Mucosa of descending colon (tissue), 3 donors: ENCODE results near the gene SUSD3. TPM values are rescaled to one million over a fixed set of nuclear protein-coding genes. Genes with fewer than 3 reads are reported as not detected.
A peak's percentile ranks its signal among the peaks of the same experiment; 100 is the strongest.

Experiments
- ATAC-seq: fragments of 200-7000 bp; cut with Tn5 transposase; one replicate; pipeline ENCODE4 v1.9.1; 2020; ENCODE audit warnings: mild to moderate bottlenecking, moderate library complexity
- DNase-seq, 3 donors: peaks; one replicate each; pipeline ENCODE4 v3.0.0-alpha.2; 2020
- H3K36me3 ChIP-seq: fragments of 200-600 bp; one replicate; pipeline ENCODE4 v1.8.0; 2021; ENCODE audit warnings: low read depth, mild to moderate bottlenecking
- H3K4me1 ChIP-seq: fragments of 200-600 bp; one replicate; pipeline ENCODE4 v1.8.0; 2021; ENCODE audit warnings: low read depth, mild to moderate bottlenecking
- H3K4me3 ChIP-seq: fragments of 200-600 bp; one replicate; pipeline ENCODE4 v1.8.0; 2021; ENCODE audit warnings: mild to moderate bottlenecking
- H3K9me3 ChIP-seq: fragments of 200-600 bp; one replicate; pipeline ENCODE4 v1.8.0; 2021; ENCODE audit warnings: mild to moderate bottlenecking
- intact Hi-C, 2 donors: fragments of 100-400 bp; cut with DNase I in 1 of 2; cut with micrococcal nuclease in 1 of 2; formaldehyde crosslinking; loops; one replicate each; pipeline versions ENCODE4 v1.11.0 to v1.11.1; 2022; cut with DNase I, micrococcal nuclease
- total RNA-seq, 3 donors: library from RNA; stranded (reverse); fragmentation: NEBNext Ultra II Directional in 2 of 3; extraction: Animal tissue kit (Norgen Biotek cat#: 25700) in 2 of 3; gene quantifications; one replicate each; pipeline versions ENCODE4 v1.2.1 to v1.2.4, GENCODE V29; 2021 to 2023
- TF ChIP-seq, protein P1 (sequence below): fragments of 200-600 bp; IDR thresholded peaks from one replicate; pipeline ENCODE4 v1.8.0; 2022; ENCODE audit warnings: antibody characterized with exemption, mild to moderate bottlenecking
- donor health status: DM: no; HTN: no; CAD: no; lungs with moderate emphysema.
- donor health status: DM: no; HTN: no; CAD: no.
- donor health status: DM: no; HTN: yes; CAD: no.

SUSD3 gene
- total RNA-seq, 3 donors from 2014 or later, result 1.2 to 2.5 (median 1.8) TPM

DNA sequence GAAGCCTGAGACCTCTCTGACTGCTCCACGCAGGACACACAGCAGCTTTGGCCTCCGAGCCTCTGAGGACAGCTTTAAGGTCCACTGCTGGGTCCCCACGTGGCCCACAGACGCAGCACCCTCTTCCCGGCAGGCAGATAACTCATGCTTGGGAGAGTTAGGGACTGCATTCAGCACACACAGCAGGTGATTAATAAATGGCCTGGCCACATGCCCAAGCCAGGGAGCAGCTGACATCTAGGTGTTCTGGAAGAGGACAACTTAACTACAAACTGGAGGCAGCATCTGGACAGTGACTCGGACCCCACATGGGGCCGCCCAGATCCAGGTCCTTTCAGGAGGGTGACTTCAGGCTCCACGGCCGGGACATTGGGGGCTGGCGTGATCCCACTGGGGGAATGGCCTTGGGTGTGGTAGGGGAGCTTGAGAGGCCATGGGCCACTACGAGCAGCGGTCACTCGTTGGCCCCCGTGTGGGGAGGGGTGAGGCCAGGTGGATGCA, 64.3 kb downstream of the SUSD3 start:
- peak in 2 of 3 donors; percentile 18 to 44 for DNase-seq

DNA sequence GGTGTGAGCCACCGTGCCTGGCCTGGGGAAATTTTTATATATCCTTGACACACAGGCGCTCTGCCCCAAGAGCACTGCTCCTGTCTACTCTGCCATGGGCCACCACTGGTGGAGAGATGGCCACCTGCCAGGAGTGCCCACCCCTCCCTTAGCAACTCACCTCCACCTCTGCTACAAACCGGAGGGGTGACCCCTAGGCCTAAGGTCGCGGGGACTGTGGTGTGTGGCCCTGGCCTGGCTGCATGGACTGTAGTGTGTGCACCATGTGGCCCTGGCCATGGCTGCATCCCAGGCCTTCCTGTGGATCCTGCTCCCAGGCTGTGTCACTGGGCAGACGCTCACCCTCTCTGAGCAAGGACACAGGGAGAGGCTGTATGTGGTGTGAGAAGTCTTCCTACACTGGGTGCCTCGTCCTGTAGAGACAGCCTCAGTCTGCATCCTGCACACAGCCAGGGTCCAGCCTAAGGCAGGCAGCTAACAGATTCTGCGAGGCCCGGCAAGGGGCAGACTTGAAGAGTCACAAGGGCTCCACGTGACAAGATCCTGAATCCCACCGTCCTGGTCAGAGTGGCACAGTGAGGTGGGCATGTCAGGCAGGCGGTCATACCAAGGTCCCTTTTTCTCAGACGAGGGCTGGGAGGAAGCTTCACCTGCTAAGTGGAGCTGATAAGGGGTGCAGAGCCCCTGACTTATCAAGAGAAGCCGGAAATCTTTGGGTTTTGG, 65.2 kb downstream of the SUSD3 start:
- Histone ChIP-seq H3K4me3 (no peak overlapping the region), H3K4me1 (no peaks in the 10 kb centered on the region), H3K9me3 (no peaks in the 10 kb centered on the region), H3K36me3 (no peaks in the 10 kb centered on the region)
- DNase-seq (peak in 2 of 3 donors; percentile 22 to 51), ATAC-seq (no peak)
- intact Hi-C loops, result no loop called here
- TF ChIP-seq, protein P1, sequence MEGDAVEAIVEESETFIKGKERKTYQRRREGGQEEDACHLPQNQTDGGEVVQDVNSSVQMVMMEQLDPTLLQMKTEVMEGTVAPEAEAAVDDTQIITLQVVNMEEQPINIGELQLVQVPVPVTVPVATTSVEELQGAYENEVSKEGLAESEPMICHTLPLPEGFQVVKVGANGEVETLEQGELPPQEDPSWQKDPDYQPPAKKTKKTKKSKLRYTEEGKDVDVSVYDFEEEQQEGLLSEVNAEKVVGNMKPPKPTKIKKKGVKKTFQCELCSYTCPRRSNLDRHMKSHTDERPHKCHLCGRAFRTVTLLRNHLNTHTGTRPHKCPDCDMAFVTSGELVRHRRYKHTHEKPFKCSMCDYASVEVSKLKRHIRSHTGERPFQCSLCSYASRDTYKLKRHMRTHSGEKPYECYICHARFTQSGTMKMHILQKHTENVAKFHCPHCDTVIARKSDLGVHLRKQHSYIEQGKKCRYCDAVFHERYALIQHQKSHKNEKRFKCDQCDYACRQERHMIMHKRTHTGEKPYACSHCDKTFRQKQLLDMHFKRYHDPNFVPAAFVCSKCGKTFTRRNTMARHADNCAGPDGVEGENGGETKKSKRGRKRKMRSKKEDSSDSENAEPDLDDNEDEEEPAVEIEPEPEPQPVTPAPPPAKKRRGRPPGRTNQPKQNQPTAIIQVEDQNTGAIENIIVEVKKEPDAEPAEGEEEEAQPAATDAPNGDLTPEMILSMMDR, result no peak

More for the DNA sequence above, 64.3 kb downstream of the SUSD3 start:
- H3K4me3 ChIP-seq, result no peak overlapping the region
- H3K9me3 ChIP-seq, result no peaks in the 10 kb centered on the region
- H3K36me3 ChIP-seq, result no peaks in the 10 kb centered on the region
- H3K4me1 ChIP-seq, result no peaks in the 10 kb centered on the region
- no peak for ATAC-seq
- TF ChIP-seq, protein P1, result no peak
- intact Hi-C loops, result no loop called here

DNA sequence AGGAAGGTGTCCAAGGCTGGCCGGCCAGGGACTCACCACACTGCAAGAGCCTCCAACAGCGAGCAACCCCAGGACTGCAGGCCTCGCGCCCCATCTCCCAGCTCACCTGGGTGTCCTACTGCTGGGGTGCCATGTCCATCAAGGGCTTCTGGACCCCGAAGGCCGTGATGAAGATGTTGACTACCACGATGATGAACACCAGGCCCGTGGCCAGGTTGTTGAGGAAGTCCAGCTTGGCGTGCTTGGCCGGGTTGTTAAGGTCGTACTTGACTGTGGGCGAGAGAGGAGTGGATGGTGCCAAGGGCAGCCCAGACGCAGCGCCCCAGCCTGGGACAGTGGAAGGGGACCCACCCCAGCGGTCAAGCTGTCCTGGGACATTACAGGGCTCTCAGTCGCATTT, 66.3 kb downstream of the SUSD3 start:
- peak in 2 of 3 donors; percentile 21 to 45 for DNase-seq
- intact Hi-C loops, result no loop called here
- no peaks in the 10 kb centered on the region for H3K9me3 ChIP-seq
- H3K4me1 ChIP-seq, result no peaks in the 10 kb centered on the region
- TF ChIP-seq, protein P1, result no peak
- no peak overlapping the region for H3K4me3 ChIP-seq
- ATAC-seq, result no peak
- no peaks in the 10 kb centered on the region for H3K36me3 ChIP-seq

DNA sequence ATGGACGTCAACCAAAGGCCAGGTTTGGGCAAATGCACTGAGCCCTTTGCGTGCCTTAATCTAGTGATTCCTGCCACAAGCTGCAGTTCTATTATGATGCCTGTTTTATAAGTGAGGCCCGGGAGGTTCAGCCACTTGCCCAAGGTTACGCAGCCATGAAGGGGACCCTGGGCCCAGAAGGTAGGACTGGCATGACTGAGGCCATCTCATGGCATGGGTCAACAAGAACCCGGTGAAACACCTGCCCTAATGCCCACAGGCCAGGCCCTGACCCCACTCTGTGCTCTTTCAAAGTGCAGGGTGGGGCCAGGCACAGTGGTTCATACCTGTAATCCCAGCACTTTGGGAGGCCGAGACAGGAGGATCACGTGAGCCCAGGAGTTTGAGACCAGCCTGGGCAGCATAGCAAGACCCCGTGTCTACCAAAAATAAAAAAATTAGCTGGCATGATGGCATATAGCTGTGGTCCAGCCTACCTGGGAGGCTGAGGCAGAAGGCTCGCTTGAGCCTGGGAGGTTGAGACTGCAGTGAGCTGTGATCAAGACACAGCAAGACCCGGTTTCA, 66.9 kb downstream of the SUSD3 start:
- DNase-seq (peak in 2 of 3 donors; percentile 21), ATAC-seq (no peak)
- no peaks in the 10 kb centered on the region for H3K36me3 ChIP-seq
- no peaks in the 10 kb centered on the region for H3K4me1 ChIP-seq
- no peak overlapping the region for H3K4me3 ChIP-seq
- TF ChIP-seq, protein P1, result no peak
- intact Hi-C loops, result no loop called here
- H3K9me3 ChIP-seq, result no peaks in the 10 kb centered on the region

DNA sequence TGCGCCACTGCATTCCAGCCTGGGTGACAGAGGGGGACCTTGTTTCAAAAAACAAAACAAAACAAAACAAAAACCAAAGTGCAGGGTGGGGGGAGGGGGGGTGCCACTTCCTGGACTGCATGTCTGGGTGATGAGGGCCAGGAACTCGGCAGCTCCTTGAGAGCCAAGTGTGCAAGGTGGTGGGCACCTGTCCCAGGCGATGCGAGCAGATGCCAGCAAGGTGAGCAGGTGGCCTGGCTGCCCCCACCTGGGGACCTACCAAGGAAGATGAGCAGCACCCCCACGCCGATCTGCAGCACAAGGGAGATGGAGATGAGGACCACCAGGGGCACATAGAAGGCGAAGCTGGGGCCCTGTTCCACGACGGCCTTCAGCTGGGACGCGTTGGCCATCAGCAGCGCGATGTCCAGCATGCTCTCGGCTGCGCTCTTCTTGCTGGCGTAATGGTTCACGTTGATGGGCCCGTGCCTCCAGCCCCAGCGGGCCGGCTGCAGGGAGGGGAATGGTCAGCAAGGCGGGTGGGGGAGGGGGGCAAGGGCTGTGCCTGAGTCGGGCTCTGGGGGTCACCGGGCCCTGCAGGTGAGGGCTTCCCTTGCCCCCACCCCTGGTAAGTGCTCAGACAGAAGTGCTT, 67.8 kb downstream of the SUSD3 start:
- TF ChIP-seq, protein P1, result no peak
- DNase-seq (peak in 2 of 3 donors; percentile 26 to 47), ATAC-seq (no peak)
- H3K4me3 ChIP-seq, result no peak overlapping the region
- H3K4me1 ChIP-seq, result no peaks in the 10 kb centered on the region
- intact Hi-C loops, result no loop called here
- H3K36me3 ChIP-seq, result no peaks in the 10 kb centered on the region
- H3K9me3 ChIP-seq, result no peaks in the 10 kb centered on the region
